Smooth muscle cell (in vitro differentiated cells): ENCODE measurements around the gene C4orf51. TPM values are rescaled to one million over a fixed set of nuclear protein-coding genes. Genes with fewer than 3 reads are reported as not detected.

ENCODE experiments used
- DNase-seq: peaks from one replicate; lab custom pipeline; 2025; ENCODE audit not compliant: unreplicated experiment; lab: John Stamatoyannopoulos, UW
- H2AFZ ChIP-seq: fragments of 200-600 bp; sonication (generic); 2 replicates; pipeline ENCODE4 v1.6.0; 2016; ENCODE audit warnings: antibody characterized with exemption, low read depth, mild to moderate bottlenecking
- H3F3A ChIP-seq: fragments of 200-600 bp; sonication (generic); 2 replicates; pipeline ENCODE4 v1.6.0; 2017; ENCODE audit warnings: antibody characterized with exemption, low read depth
- H3K27ac ChIP-seq: fragments of 200-600 bp; sonication (generic); 2 replicates; pipeline ENCODE4 v1.5.1; 2016; ENCODE audit warnings: low read depth, mild to moderate bottlenecking
- H3K27me3 ChIP-seq: fragments of 200-600 bp; sonication (generic); 2 replicates; pipeline ENCODE4 v1.6.1; 2016; ENCODE audit warnings: low read depth, mild to moderate bottlenecking
- H3K36me3 ChIP-seq: fragments of 200-600 bp; sonication (generic); 2 replicates; pipeline ENCODE4 v1.5.1; 2016; ENCODE audit warnings: low read depth
- H3K4me1 ChIP-seq: fragments of 200-600 bp; sonication (generic); 2 replicates; pipeline ENCODE4 v1.5.1; 2016; ENCODE audit warnings: low read depth
- H3K4me2 ChIP-seq: fragments of 200-600 bp; sonication (generic); 2 replicates; pipeline ENCODE4 v1.6.0; 2016; ENCODE audit warnings: mild to moderate bottlenecking
- H3K4me3 ChIP-seq: fragments of 200-600 bp; sonication (generic); 2 replicates; pipeline ENCODE4 v1.5.1; 2016; ENCODE audit warnings: mild to moderate bottlenecking
- H3K79me2 ChIP-seq: fragments of 200-600 bp; sonication (generic); 2 replicates; pipeline ENCODE4 v1.6.0; 2016; ENCODE audit warnings: low read depth, mild to moderate bottlenecking
- H3K9ac ChIP-seq: fragments of 200-600 bp; sonication (generic); 2 replicates; pipeline ENCODE4 v1.6.0; 2016; ENCODE audit warnings: low read depth
- H3K9me3 ChIP-seq: fragments of 200-600 bp; sonication (generic); replicated peaks from 2 replicates; pipeline ENCODE4 v1.5.1; 2016; ENCODE audit warnings: low read depth
- H4K20me1 ChIP-seq: fragments of 200-600 bp; sonication (generic); 2 replicates; pipeline ENCODE4 v1.6.0; 2016; ENCODE audit warnings: low read depth
- WGBS: methylation state at CpG from one replicate; pipeline ENCODE4 v1.1.7; 2016; ENCODE audit warnings: low lambda C conversion rate; 5-methylcytosine and 5-hydroxymethylcytosine counted together
- polyA plus RNA-seq: library from polyadenylated mRNA; unstranded; fragments of >200 nt; fragmentation: Nextera tagmentation; extraction: Ambion mirVana; gene quantifications from 2 replicates; pipeline ENCODE4 v1.2.1, GENCODE V29; 2016
- total RNA-seq: library from RNA; depleted of rRNA; stranded (reverse); fragments of >200 nt; gene quantifications from 2 replicates; pipeline ENCODE4 v1.2.3, GENCODE V29; 2014
- TF ChIP-seq, protein P1 (sequence below): fragments of 200-600 bp; sonication (generic); IDR thresholded peaks from 2 replicates; pipeline ENCODE4 v1.5.1; 2017; ENCODE audit warnings: borderline replicate concordance, mild to moderate bottlenecking, antibody characterized with exemption; ENCODE audit not compliant: insufficient read depth, poor library complexity, severe bottlenecking

C4orf51 gene
- total and polyA plus RNA-seq, 2 experiments from 2014 or later = not detected

DNA sequence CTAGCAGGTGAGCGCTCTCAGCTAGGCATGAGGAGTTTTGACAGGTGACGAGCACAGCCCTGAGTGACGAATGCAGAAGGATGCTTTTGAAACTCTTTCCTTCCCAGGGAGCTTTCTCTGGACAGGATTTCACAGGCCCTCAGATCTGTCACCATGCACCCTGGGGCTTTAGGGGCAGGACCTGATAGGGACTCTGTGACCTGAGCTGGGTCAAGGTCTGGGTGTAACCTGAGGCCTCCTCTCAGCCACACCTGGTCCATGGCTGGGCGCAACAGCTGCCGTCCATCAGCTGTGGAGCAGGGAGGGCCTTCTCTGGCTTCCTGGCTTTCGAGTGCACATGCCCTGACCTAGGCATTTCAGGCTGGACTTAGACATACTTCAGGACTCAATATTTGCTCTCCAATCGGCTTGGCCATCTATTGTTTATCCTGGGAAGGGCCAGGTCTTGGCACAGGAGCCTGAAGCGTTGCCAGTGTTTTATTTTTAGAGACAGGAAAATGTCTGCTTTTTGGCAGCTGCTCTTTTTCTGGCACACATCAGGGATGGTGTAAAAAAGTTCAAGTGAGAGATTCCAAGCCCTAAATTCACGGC lies 56.4 kb downstream of the C4orf51 start:
- 78% methylated on average over 9 of the region's 9 CpGs for WGBS
- Histone ChIP-seq H4K20me1 (no peaks in the 10 kb centered on the region), H3K79me2 (no peaks in the 10 kb centered on the region), H3K9ac (peak overlapping the region; percentile 76), H3K4me1 (peaks cover 21% of the 10 kb centered on the region), H3K9me3 (no peaks in the 10 kb centered on the region), H3K4me2 (peak overlapping the region; percentile 57), H3F3A (peaks cover 25% of the 10 kb centered on the region), H3K4me3 (no peak overlapping the region), H2AFZ (no peak overlapping the region), H3K27me3 (no peaks in the 10 kb centered on the region), H3K27ac (peak overlapping the region; percentile 99), H3K36me3 (no peaks in the 10 kb centered on the region)
- TF ChIP-seq, protein P1, sequence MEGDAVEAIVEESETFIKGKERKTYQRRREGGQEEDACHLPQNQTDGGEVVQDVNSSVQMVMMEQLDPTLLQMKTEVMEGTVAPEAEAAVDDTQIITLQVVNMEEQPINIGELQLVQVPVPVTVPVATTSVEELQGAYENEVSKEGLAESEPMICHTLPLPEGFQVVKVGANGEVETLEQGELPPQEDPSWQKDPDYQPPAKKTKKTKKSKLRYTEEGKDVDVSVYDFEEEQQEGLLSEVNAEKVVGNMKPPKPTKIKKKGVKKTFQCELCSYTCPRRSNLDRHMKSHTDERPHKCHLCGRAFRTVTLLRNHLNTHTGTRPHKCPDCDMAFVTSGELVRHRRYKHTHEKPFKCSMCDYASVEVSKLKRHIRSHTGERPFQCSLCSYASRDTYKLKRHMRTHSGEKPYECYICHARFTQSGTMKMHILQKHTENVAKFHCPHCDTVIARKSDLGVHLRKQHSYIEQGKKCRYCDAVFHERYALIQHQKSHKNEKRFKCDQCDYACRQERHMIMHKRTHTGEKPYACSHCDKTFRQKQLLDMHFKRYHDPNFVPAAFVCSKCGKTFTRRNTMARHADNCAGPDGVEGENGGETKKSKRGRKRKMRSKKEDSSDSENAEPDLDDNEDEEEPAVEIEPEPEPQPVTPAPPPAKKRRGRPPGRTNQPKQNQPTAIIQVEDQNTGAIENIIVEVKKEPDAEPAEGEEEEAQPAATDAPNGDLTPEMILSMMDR = no peak
- no peak for DNase-seq

DNA sequence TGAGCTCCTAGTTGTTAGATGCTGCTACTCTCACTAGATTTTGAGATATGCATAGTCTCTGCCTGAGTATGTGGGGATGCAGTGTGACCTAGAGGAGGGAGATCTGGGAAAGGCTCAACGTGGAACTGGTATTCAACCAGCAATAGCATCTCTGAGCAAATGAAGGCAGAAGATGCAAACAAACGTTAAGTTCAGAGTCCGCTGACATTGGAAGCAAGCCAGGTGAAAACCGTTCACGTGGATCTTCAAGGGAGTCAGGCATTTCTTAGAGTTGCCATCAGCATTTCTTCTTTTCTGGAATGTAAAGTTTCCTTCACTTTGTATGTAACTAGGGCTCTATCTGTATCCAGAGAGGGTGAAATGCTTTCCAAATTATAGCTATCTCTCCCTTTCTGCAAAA lies 59.9 kb downstream of the C4orf51 start:
- Histone ChIP-seq H3K27ac (no peak overlapping the region), H3K9ac (no peak overlapping the region), H3K36me3 (no peaks in the 10 kb centered on the region), H3K4me3 (no peak overlapping the region), H3K27me3 (no peaks in the 10 kb centered on the region), H3K79me2 (no peaks in the 10 kb centered on the region), H3F3A (peaks cover 8% of the 10 kb centered on the region), H2AFZ (no peak overlapping the region), H3K4me1 (peaks cover 6% of the 10 kb centered on the region), H3K4me2 (no peak overlapping the region), H4K20me1 (no peaks in the 10 kb centered on the region), H3K9me3 (no peaks in the 10 kb centered on the region)
- 76% methylated on average over 5 of the region's 5 CpGs for WGBS
- DNase-seq = no peak
- TF ChIP-seq, protein P1 = no peak

DNA sequence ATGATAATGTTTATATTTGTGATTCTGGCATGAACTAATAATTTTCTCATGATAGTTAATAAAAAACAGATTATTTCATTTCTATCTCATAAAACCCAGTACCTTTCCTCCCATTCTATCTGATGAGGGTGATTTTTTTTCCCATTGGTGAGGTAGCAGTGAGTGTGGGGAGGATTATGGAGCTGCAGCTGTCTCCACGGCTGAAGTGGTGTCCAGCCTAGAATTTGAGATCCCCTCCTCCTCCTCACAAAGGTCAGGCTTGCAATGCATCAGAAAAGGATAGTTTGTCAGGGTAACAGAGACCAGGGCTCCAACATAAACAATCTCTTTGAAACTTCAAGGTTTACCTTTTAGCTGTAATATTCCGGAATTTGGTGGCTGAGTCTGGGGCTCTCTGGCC lies 60.9 kb downstream of the C4orf51 start:
- TF ChIP-seq, protein P1 = no peak
- WGBS = 70% methylated on average over 2 of the region's 2 CpGs
- no peaks in the 10 kb centered on the region for H3K27me3 ChIP-seq

DNA sequence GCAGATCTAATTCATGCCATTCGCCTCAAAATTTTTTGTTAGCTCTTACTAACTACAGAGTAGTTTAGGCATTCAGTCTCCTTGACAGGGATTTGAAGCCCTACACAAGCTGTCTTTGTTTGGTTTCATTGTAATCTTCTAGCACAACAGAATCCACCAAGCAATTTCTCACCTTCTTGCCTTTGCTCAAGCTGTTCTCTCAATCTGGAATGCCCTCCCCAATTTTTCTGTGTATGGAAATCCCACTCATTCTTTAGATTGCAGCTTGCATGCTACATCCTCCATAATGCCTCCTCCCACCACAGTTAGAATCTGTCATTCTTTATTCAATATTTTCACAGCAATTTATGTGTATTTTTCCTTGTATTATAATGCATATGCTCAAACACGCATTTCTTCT lies 63.7 kb downstream of the C4orf51 start:
- H3K4me1 ChIP-seq = no peaks in the 10 kb centered on the region
- H3K4me3 ChIP-seq = no peak overlapping the region
- no peak overlapping the region for H2AFZ ChIP-seq
- H3F3A ChIP-seq = no peaks in the 10 kb centered on the region
- DNase-seq = no peak
- H3K9ac ChIP-seq = no peak overlapping the region
- H4K20me1 ChIP-seq = no peaks in the 10 kb centered on the region
- TF ChIP-seq, protein P1 = no peak
- H3K79me2 ChIP-seq = no peaks in the 10 kb centered on the region
- WGBS = 88% methylated on average over 2 of the region's 2 CpGs
- H3K36me3 ChIP-seq = no peaks in the 10 kb centered on the region
- no peaks in the 10 kb centered on the region for H3K9me3 ChIP-seq
- no peak overlapping the region for H3K27ac ChIP-seq
- no peaks in the 10 kb centered on the region for H3K27me3 ChIP-seq
- no peak overlapping the region for H3K4me2 ChIP-seq

More for the DNA sequence above, 60.9 kb downstream of the C4orf51 start:
- DNase-seq = no peak
- Histone ChIP-seq H3K4me3 (no peak overlapping the region), H3F3A (peaks cover 5% of the 10 kb centered on the region), H3K4me2 (no peak overlapping the region), H2AFZ (no peak overlapping the region), H3K9ac (no peak overlapping the region), H3K4me1 (peaks cover 2% of the 10 kb centered on the region), H3K36me3 (no peaks in the 10 kb centered on the region), H3K27ac (no peak overlapping the region), H4K20me1 (no peaks in the 10 kb centered on the region), H3K79me2 (no peaks in the 10 kb centered on the region), H3K9me3 (no peaks in the 10 kb centered on the region)
